Activated gamma-delta T cell treated with Interleukin-2 at 50 U/mL for 16 hours (primary cell): ENCODE results near the gene LTBP3.
A peak's percentile ranks its signal among the peaks of the same experiment; 100 is the strongest.

Experiments used
- DNase-seq: peaks from one replicate; pipeline ENCODE4 v3.0.0-alpha.2; 2020

The LTBP3 gene

DNA sequence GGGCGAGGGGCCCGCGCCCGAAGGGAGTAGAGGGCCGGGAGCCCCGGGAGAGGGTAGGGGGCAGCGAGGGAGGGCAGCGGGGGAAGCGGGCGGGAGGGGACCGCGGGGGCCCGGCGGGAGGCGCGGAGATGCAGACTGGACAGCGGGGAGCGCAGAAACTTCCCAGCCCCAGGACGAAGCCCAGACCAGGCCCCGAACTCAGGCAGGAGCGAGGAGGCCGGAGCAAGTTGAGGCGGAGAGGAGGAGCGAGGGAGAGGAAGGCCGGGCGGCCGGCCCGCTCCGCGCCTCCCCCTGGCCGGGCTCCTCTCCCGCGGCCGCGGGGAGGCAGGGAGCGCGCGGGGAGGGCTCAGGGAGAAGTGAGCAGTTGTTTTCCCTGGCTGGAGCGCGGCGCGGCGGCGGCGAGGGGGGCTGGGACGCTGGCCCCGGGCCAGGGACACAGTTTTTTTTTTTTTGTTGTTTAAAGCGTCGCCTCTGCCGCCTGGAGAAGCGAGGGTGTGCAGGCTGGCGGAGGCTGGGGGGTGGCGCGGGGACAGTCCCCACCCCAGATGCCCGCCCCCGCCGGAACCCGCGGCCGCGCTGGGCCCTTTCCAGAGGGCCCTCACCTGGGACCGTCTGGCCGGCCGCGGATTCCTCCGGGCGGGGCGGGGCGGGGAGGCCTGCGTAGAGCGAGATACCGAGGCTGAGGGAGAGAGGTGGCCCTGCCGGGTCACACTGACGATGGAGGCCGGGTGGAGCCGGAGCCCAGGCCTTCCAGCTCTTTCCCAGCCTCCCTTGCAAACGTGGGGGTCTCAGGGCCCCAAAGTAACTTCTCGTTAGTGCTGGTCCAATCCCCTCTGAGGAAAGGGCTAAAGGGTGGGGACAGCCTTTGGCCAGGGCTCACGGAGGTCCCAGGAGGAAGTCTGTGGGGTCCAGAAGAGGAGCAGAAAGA is at the start of gene LTBP3:
LTBP3 (minus strand) TSS at position 358 of the 928 bp plus-strand sequence. CDS start 400 bp downstream, outside the sequence.
- DNase-seq = peak; percentile 39

DNA sequence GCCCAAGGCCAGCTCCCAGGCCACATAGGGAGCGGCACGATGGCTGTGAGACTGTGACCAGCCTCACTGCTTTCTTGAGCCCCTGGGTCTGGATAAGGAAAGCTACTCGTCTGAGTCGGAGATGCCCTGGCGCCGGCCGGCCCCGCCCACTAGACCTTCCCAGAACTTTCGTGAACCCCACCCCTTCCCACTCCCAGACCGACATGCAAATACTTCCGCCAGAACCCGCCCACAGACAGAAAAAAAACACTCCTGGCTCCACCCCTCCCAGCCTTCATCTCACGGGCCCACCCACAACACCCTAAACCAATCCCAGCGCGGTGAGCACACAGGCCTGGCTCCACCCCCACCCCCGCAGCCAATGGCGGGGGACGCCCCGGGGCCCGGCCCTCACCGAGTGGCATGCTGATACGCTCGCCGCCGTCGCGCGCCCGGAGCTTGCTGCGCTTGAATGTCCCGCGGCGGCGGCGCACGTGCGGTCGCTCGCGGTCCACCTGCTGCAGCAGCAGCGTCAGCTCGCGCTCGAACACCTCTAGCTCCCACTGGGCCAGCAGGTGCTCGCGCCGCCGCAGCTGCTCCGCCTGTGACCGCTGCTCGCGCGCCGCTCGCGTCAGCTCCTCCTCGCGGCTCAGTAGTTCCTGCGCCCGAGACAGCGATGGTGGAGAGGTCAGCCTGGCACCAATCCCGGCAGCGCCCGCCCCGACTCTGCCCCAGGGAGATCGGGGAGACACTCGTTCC is 48.9 kb upstream of the LTBP3 start:
- DNase-seq = no peak

DNA sequence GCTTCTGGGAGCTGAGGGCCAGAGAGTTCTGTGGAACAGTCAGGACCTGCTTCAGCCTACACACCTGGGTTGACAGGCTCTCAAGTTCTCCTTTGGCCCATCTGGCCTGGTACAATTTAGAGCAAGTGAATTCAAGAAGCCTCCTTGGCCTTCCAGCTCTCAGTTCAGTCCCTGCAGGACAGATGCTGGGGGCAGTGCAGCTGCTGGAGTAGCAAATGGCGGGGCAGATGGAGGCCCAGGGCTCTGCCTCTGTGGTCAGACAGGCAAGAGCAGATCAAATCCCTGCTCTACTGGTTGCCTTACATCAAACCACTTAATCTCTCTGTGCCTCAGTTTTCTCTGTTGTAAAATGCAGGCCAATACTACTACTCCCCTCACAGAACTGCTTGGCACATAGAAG is 46.1 kb upstream of the LTBP3 start:
- DNase-seq = no peak

DNA sequence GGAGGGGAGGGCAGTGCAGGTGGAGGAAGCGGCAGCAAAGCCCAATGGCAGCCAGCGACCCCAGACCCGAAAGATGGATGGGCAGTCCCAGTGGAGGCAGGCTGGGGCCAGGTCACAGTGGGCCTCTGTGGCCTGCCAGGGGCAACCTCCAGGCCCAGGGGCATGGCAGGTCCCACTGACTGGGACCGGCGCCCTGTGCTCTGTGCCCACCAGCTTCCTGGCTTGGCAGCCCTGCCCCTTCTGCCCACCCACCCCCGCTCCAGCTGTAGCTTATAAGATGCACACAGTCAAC is 41.7 kb upstream of the LTBP3 start:
- no peak for DNase-seq

DNA sequence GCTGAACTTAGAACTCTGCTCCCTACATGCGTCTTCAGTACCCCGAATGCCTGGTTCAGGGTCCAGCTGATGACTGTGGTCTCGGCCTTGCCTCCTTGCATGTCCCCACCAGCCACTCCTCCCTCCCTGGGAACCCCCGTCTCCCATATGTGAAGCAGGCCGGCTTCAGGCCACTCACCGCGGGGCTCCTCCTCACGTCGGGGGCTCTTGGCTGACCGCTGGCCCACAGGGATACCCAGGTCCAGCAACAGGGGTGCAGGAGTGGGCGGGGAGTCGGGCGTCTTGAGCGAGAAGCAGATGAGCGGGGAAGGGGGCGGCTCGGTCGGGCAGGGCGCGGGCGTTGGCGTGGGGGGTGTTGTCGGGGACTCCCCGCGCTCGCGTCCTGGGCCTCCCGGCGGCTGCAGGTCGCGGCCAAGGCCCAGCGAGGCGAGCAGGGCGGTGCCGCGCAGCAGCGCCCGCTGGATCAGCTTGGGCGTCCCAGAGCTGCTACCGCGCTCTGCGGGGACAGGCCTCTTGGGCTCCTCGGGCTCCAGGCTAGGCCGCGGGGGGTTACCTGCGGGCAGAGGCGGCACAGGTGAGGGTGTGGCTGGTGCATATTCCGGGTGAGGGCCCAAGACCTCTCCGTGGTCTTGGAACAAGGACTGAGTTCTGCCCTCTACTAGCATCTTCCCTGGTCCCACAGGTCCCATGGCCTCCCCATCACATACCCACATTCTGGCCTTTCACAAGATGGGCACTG is 41.2 kb upstream of the LTBP3 start:
- no peak for DNase-seq

DNA sequence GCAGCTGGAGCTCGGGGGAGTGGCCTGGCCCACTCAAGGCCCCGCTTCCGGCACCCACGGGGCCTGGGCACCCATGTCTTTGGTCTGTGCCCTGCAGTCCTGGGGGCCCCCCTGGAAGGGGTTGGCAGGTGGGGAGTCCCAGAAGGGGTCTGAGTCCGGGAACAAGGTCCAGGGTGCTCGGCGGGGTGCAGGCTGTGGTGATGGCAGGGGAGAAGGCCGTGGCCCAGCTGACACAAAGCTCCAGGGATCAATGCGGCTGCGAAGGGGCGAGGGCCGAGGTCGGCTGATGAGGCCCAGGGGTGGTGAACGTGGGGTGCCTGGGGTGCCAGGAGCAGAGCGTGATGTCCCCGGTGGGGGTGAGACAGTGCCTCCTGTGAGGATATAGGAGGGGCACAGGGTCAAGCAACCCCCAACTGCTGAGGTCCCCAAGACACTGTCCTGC is 40.1 kb upstream of the LTBP3 start:
- no peak for DNase-seq

DNA sequence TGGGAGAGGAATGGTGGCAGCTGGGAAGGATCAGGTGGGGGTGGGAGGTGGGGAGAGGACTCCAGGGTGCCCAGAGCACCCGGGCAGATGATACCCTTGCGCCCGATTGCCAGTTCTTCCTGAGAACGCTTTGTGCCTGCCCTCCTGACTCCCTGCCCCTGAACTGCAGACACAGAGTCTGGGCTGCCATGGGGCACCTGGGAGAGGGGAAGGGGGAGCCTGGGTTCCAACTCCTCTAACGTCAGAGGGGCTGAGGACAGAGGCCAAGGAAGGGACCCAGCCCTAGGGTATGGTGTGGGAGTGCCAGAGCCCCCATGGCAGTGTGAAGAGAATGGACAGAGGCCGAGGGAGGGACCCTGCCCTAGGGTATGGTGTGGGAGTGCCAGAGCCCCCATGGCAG is 38.4 kb upstream of the LTBP3 start:
- DNase-seq = no peak

DNA sequence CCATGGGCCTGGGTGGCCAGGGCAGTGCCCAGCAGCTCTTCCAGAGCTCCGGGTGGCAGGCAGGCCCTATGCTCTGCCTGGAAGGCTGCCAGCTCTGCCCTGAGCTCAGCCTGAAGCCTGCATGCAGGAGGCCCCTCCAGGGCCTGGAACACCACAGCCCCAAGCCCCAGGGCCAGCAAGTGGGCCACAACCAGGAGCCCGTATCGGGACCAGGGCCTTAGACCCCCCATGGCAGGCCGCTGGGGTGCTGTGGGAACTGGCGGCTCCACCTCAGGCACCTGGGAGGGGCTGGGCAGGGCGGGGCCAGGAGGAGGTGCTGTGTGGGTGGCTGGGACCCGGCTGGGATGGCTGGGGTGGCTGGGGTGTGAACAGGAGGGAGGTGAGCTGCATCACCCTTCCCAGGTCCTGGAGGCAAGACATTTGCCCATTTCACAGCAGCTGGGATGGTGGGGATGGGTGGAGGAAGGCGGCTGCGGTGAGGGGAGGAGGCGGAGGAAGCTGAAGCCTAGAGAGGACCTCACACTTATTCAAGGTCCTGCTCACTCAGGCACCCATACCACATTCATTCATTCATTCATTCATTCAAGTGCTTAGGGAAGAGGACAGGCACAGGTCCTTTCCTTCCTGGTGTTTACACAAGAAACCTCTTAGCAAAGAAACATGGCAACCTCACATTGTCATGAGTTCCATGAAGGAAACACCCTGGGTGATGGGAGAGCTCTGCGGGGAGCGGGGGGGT is 37.6 kb upstream of the LTBP3 start, which contains the start of gene KCNK7:
KCNK7 (minus strand) TSS at position 258 of the 739 bp plus-strand sequence; CDS start at position 230, 28 bp downstream.
- DNase-seq = no peak

DNA sequence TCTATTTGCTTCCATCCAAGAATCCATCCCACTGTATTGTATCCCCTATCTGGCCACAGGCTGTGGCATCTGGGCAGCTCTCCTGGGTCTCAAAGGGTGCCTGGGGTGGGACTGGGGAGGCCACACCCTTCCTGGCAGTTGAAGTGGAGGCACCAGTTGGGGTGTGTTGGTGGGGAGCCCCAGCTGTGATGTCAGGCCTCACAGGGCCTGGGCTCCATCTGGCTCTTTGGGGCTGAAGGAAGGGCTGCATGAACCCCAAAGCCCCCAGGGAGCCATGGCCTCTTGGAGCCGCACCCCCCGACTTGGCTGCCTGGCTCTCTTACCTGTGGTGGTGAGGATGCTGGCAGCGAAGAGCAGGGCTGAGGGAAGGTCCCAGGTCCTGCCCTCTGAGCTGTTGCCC is 37.0 kb upstream of the LTBP3 start:
- DNase-seq = no peak

DNA sequence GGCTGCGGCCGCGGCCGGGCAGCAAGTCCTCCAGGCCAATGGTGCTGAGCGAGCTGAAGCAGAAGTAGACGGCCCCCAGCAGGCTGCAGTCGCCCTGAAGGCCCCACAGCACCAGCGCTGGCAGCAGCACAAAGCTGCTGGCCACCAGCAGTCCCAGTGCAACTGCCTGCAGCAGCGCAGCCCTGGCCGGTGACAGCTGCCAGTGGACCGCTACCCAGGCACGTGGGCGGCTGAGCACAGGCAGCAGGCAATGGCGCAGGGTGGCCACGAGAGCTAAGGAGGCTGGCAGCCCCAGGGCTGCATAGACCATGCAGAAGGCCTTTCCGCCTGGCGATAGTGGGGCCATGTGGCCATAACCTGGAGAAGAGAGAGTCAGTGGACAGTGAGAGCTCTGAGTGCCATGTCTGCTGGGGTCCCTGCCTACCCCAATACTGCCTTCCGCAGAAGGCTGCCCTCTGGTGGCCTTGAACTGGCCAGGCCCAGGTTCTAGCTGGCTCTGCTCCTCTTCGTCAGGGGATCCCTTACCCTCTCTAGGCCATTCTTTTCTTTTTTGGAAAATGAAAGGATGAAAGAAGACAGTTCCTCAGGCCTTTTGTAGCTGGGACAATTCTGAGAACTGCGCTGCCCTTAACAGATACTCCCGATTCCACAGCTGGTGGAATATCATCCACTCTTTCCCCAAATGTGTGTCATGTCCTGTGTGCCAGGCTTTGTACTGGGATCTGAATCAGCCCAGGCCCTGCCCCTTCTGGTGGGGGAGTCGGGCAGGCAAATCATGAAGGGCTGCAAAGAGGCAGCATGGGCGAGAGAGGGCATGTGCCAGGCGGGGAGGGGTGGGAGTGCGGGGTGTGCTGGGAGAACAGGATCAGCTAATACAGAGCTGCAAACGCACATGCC is 35.6 kb upstream of the LTBP3 start:
- peak; percentile 57 for DNase-seq

DNA sequence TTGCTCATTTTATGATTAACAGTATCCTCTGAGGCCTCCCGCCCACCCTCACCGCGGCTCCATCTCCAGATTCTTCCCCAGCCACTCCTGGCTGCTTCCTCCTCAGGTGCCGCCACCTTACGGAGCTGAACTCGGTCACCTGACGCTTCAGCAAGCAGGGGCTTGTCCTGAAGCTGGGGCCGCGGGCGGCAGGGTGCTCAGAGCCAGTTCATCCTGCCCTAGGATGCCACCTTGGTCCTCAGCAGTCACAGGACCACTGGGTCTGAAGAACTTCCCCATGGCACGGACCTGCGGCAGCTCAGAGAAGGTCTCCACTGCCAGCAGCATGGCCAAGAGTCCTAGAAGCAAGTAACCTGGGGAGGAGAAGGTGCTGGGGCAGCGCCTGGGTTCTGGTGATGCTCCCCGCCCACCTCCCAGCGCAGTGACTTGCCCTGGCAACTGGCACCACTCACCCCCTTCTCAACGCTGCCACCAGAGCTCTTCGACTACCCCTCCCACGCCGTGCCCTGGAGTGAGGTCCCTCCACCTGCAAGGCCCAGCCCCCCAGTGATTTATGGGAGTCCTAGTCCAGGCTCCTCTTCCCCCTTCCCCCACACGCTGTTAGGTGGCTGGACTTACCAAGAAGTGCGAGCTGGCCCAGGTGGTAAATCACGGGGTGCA is 34.8 kb upstream of the LTBP3 start:
- no peak for DNase-seq

DNA sequence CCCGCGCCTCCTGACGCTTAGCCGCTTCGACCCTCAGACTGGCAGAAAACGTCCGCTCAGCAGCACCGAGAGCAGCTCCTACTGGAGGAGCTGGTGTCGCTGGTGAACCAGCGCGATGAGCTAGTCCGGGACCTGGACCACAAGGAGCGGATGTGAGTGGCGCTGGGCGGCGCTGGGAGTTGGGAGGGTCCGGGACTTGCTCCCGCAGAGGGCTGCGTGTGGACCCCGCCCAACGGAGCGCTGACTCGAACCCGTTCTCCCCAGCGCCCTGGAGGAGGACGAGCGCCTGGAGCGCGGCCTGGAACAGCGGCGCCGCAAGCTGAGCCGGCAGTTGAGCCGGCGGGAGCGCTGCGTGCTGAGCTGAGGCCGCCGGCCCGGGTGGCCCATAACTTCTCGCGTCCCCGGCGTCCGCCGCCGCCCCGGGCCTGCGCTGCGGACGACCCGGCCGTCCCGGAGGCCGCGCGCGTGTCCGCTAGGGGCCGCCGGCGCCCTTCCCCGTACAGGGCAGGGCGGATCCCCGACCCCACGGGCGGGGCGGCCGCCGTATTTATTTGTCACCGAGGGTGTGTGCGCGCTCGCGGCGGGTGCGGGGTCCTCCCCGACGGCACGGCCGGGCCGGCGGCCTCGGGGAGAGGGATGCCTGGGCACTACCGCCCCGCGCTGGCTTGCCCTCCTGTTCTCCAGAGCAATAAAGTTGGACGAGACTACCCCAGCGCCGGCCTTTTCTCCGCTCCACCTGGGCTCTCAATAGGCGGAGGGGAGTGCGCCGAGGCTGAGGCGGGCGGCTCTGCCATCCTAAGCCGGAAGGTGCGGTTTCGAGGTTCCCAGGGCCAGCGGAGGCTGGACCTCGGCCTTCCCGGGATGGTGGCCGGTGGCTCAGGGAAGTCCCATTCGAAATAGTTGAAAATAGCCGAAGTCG is 34.0 kb upstream of the LTBP3 start:
- no peak for DNase-seq

DNA sequence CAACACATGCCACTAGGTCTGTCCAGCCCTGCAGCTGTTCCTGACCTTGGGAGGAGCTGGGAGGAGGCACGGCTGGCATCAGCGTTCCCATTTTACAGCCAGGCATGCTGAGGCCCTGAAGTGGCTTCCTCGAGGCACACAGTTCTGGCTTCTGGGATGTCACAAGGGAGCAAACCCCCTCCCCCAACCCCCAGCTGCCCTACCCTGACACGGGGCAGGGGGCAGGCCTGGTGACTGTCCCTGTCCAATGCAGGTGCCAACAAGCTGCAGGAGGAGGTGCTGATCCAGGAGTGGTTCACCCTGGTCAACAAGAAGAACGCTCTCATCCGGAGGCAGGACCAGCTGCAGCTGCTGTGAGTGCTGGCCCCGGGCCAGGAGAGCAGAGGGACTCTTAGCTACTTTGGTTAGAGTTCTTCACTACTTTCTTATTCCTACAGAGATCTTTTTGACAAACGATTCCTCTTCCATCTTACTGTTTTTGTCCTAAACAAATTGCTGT is 32.1 kb upstream of the LTBP3 start:
- no peak for DNase-seq

DNA sequence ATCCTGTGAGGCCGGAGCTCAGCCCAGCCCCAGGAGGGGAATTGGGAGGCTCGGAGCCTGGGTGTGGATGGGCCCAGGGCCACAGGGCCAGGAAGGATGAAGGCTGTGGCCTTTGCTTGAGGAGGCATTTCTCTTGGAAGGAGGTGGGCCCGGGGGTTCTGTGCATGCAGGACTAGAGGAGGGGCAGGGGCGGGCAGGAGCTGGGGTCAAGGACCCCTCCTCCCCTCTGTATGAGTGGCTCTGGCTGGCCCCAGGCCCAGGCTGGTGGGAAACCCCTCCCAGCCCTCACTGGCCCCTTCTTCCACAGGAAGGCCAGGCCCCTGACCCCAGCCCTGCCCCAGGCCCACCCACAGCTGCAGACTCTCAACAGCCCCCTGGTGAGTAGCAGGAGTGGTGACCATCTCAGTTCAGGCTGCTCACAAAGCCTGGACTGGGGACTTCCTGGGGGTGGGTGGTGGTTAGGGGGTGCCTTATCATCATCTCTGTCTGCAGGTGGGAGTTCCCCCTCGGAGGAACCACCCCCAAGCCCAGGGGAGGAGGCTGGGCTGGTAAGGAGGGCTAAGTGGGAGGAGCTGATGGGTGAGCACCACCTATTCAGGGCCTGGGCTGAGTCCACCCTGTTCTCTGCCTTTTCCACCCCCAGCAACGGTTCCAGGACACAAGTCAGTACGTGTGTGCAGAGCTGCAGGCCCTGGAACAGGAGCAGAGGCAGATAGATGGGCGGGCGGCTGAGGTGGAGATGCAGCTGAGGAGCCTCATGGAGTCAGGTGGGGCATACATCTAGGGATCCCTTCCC is 31.5 kb upstream of the LTBP3 start:
- DNase-seq = no peak

DNA sequence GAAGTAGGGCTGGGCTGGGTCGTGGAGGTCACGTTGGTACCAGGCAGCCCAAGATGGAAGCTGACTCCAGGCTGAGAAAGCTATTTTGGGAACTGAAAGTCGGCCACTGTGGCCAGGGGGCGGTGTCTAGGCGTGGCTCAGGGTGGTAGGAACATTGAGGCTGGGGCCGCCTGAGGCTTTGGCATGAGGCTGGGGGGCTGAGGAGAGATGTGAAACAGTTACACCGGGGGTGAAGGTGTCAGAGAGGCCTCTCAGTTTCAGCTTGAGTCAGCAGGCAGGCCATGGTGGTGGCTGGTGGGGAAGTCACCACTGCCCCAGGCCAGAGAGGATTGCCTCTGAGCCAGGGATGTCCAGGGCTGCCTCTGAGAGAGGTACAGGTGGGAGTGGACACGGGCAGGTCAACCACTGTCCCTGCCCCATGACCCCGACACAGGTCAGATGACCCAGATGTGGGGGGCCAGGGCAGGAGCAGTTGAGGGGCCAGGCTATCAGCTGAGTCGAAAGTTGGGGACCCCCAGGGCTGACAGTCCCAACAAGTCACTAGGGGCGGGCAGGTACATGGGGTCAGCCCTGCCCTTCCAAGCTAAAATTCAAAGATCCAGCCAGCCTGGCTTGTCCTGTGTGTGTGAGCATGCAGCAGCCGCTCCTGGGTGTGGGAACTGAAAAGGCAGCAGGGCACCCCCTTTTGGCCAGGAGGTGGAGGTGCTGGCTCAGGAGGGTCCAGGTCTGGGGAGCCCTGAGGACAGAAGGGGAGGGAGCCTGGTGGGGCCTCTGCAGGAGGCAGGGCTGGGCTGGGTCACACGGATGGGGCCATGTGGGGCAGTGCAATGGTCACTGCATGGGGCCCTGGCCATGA is 30.3 kb upstream of the LTBP3 start:
- DNase-seq = peak; percentile 69

DNA sequence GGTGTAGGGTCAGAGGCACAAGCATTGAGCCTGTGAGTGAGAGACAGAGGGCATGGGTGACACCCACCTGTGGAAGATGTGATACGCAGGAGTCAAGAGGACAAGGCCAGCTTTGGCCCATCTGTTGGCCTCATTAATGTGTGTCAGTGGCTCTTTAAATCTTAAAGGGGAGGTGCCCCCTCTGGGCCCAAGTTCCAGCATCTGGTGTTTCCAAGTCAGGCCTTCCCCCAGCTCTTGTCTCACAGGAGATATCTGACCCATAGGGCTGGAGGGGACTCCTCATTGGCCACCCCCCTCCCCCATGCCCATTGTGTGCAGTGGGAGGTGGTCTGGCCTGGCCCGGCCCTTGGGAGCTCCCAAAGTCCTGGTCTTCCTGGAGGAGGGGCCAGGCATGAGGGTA is 28.5 kb upstream of the LTBP3 start:
- DNase-seq = no peak

DNA sequence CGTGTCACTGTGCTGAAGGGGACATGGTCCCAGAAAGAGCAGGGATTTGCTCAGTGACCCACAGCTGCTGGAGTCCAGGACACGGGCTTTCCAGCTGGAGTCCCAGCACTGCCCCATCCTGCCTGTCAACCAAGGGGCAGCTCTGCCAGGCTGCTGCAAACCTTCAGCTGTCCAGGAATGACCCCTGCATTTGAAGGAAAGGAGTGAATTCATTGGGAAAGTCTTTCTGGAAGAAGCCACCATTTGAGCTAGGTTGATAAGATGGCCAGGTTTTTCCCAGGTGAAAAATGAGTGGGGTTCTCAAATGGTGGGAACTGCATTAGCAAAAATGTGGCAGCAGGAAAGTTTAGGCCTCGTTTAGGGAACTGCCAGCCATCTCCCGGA is 28.1 kb upstream of the LTBP3 start:
- DNase-seq = no peak
